Tibial artery (tissue), 4 donors: Measurements from ENCODE around the gene XYLT2.

Experiments
- DNase-seq, 2 donors: peaks; one replicate each; pipeline ENCODE4 v3.0.0-alpha.2; 2019
- H3K27ac ChIP-seq, 2 donors: fragments of 200-600 bp; sonication (generic) in 1 of 2; 1 replicate in 1 of 2; 2 replicates in 1 of 2; pipeline ENCODE4 v1.5.1; 2018 to 2019; ENCODE audit warnings: mild to moderate bottlenecking in 1 of 2
- H3K27me3 ChIP-seq, 2 donors: fragments of 200-600 bp; sonication (generic) in 1 of 2; one replicate each; pipeline versions ENCODE4 v1.5.1 to v1.6.0; 2016 to 2019
- H3K36me3 ChIP-seq, 3 donors: fragments of 200-600 bp; sonication (generic) in 2 of 3; one replicate each; pipeline ENCODE4 v1.5.1; 2016 to 2019; ENCODE audit warnings: mild to moderate bottlenecking in 2 of 3
- H3K4me1 ChIP-seq, 4 donors: fragments of 200-600 bp; sonication (generic) in 2 of 4; 1 replicate in 3 of 4; 2 replicates in 1 of 4; pipeline ENCODE4 v1.5.1; 2016 to 2019
- H3K4me3 ChIP-seq, 2 donors: fragments of 200-600 bp; sonication (generic) in 1 of 2; 1 replicate in 1 of 2; 2 replicates in 1 of 2; pipeline ENCODE4 v1.5.1; 2018 to 2019; ENCODE audit warnings: mild to moderate bottlenecking in 2 of 2
- H3K9me3 ChIP-seq, 3 donors: fragments of 200-600 bp; sonication (generic) in 1 of 3; one replicate each; pipeline ENCODE4 v1.5.1; 2016 to 2019
- CTCF ChIP-seq, 2 experiments: fragments of 200-600 bp in 1 of 2; fragments of 450-650 bp in 1 of 2; IDR thresholded peaks; one replicate each; pipeline ENCODE4 v1.5.1; 2017 to 2019; ENCODE audit warnings: antibody characterized with exemption in 2 of 2, mild to moderate bottlenecking in 1 of 2, moderate library complexity in 1 of 2
- intact Hi-C: fragments of 100-400 bp; cut with DNase I; formaldehyde crosslinking; loops from one replicate; pipeline ENCODE4 v1.15.0; 2023; ENCODE audit warnings: low total_unique reads

XYLT2 gene

GRCh38 chr17:50370052-50370451, 24.1 kb downstream of the XYLT2 start:
- no peaks in the 10 kb centered on the region for H3K9me3 ChIP-seq
- no peak overlapping the region for H3K27ac ChIP-seq
- no peaks in the 10 kb centered on the region for H3K27me3 ChIP-seq
- no peak for DNase-seq
- H3K4me3 ChIP-seq = no peak overlapping the region
- intact Hi-C loops = no loop called here
- H3K4me1 ChIP-seq = peaks cover 0 to 24% (median 17%) of the 10 kb centered on the region in 4 donors
- peaks cover 31 to 58% (median 47%) of the 10 kb centered on the region in 3 donors for H3K36me3 ChIP-seq
- no peak for TF ChIP-seq CTCF (IDR thresholded peaks at IDR 0.05)

- intact Hi-C loops = no loop called here
- Histone ChIP-seq H3K27ac (no peak overlapping the region), H3K27me3 (no peaks in the 10 kb centered on the region), H3K4me1 (peaks cover 0 to 24% (median 17%) of the 10 kb centered on the region in 4 donors), H3K36me3 (peaks cover 31 to 44% (median 38%) of the 10 kb centered on the region in 3 donors), H3K4me3 (no peak overlapping the region), H3K9me3 (no peaks in the 10 kb centered on the region)
- no peak for DNase-seq
- TF ChIP-seq CTCF (IDR thresholded peaks at IDR 0.05) = no peak
Measured at GRCh38 chr17:50371526-50371925, 25.6 kb downstream of the XYLT2 start.

DNA sequence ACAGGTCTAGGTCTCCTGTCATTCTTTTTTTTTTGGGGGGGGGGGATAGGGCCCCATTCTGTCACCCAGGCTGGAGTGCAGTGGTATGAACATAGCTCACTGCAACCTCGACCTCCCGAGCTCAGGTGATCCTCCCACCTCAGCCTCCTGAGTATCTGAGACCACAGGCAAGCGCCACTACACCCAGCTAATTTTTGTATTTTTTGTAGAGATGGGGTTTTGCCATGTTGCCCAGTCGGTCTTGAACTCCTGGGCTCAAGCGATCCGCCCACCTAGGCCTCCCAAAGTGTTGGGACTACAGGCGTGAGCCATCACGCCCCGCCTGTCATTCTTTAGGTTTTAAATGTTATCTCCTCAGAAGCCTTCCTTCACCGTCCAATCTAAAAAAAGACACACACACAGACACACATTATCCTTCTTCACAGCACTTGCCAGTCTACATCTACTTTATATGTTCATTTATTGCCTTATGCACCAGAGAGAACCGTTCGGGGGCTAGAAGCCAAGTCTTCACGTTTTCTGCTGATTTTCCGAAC, 26.4 kb downstream of the XYLT2 start:
- H3K36me3 ChIP-seq = peaks cover 28 to 36% (median 30%) of the 10 kb centered on the region in 3 donors
- no peaks in the 10 kb centered on the region for H3K9me3 ChIP-seq
- intact Hi-C loops = no loop called here
- H3K4me3 ChIP-seq = peak overlapping the region; percentile 64 to 73
- no peak for TF ChIP-seq CTCF (IDR thresholded peaks at IDR 0.05)
- no peak for DNase-seq
- no peaks in the 10 kb centered on the region for H3K27me3 ChIP-seq
- H3K27ac ChIP-seq = peak overlapping the region; percentile 86 to 91
- peaks cover 0 to 24% (median 17%) of the 10 kb centered on the region in 4 donors for H3K4me1 ChIP-seq

GRCh38 chr17:50372758-50373556, 27.0 kb downstream of the XYLT2 start, which contains the start of the genes EME1 and MRPL27:
Gene EME1 (plus strand): TSS chr17:50373229. CDS start chr17:50375209, 1,980 bp downstream.
Gene MRPL27 (minus strand): TSS chr17:50373184. CDS start chr17:50373170, 14 bp downstream.
- intact Hi-C loops = no loop called here
- DNase-seq = peak; percentile 86 to 90
- peak within 1 kb of the TSS; percentile 64 to 73 for H3K4me3 ChIP-seq
- H3K27me3 ChIP-seq = no peaks in the 10 kb centered on the region
- peak within 1 kb of the TSS; percentile 86 to 91 for H3K27ac ChIP-seq
- peaks cover 22 to 29% (median 23%) of the 10 kb centered on the region in 3 donors for H3K36me3 ChIP-seq
- peaks cover 0 to 24% (median 17%) of the 10 kb centered on the region in 4 donors for H3K4me1 ChIP-seq
- TF ChIP-seq CTCF (IDR thresholded peaks at IDR 0.05) = no peak
- H3K9me3 ChIP-seq = no peaks in the 10 kb centered on the region

DNA sequence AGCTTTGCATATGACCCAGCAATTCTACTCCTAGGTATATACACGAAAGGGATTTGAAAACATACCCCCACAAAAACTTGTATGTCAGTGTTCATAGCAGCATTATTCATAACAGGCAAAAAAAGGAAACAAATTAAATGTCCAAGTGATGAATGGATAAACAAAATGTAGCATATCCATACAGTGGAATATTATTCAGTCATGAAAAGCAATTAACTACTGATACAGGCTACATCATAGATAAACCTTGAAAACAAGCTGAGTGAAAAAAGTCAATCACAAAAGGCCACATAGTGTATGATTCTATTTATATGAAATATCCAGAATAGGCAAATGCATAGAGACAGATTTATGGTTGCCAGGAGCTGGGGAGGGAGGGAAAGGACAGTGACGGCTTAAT, 27.8 kb downstream of the XYLT2 start:
- H3K4me1 ChIP-seq = peaks cover 0 to 24% (median 17%) of the 10 kb centered on the region in 4 donors
- intact Hi-C loops = no loop called here
- no peak overlapping the region for H3K27ac ChIP-seq
- H3K36me3 ChIP-seq = peaks cover 16 to 22% (median 17%) of the 10 kb centered on the region in 3 donors
- H3K9me3 ChIP-seq = no peaks in the 10 kb centered on the region
- H3K4me3 ChIP-seq = peak overlapping the region in 1 of 2 donors; percentile 64
- no peak for DNase-seq
- H3K27me3 ChIP-seq = no peaks in the 10 kb centered on the region
- TF ChIP-seq CTCF (IDR thresholded peaks at IDR 0.05) = no peak
